K562 (cell line): ENCODE data around the gene NOA1. TPM values are rescaled to one million over a fixed set of nuclear protein-coding genes. Genes with fewer than 3 reads are reported as not detected.

Experiments
- ATAC-seq: fragments of 200-7000 bp; cut with Tn5 transposase; 3 replicates; pipeline ENCODE4 v1.9.1; 2020; ENCODE audit warnings: moderate library complexity
- BruUV-seq: library from RNA; stranded (reverse); fragments of 400-500 nt; replicated peaks from 2 replicates; lab custom pipeline; 2021; lab: Mats Ljungman, UMichigan
- CTCF ChIA-PET: fragments of 300-600 bp; formaldehyde crosslinking; extraction: SDS; loops from one replicate; lab custom pipeline; 2021; ENCODE audit warnings: low intra/inter-chr PET ratio; lab: Yijun Ruan, JAX
- POLR2A ChIA-PET: fragments of 300-600, 350-650 bp; sonication (Branson Sonifier 250); formaldehyde crosslinking; extraction: SDS; loops from one replicate; lab custom pipeline; 2021; ENCODE audit warnings: antibody characterized with exemption, inconsistent platforms; lab: Yijun Ruan, JAX
- DNase-seq, 4 experiments: peaks; one replicate each; pipeline versions ENCODE4 v3.0.0 to v3.0.0-alpha.2; 2011 to 2018; ENCODE audit warnings: low spot score in 3 of 4, mixed read lengths in 3 of 4; ENCODE audit errors: extremely low read depth in 1 of 4
- FAIRE-seq: peaks from 2 replicates; lab custom pipeline; 2011; peaks lifted over from hg19 to GRCh38; lab: Jason Lieb, UNC
- H2AFZ ChIP-seq: 2 replicates; pipeline ENCODE4 v1.6.0; 2011; ENCODE audit warnings: low read depth, low read length, control low read depth, inconsistent platforms
- H3K27ac ChIP-seq: fragments of 200-600 bp; 3 replicates; pipeline ENCODE4 v1.8.0; 2011; ENCODE audit warnings: low read depth, mild to moderate bottlenecking, control low read depth, inconsistent platforms, low read length, moderate library complexity, mixed read lengths; ENCODE audit errors: extremely low read depth
- H3K27me3 ChIP-seq, 2 experiments: fragments of 300-600 bp in 1 of 2; 2 replicates in 1 of 2; 3 replicates in 1 of 2; pipeline versions ENCODE4 v1.6.0 to v1.8.0; 2011; ENCODE audit warnings: inconsistent platforms in 2 of 2, low read length in 2 of 2, mild to moderate bottlenecking in 1 of 2, mixed read lengths in 1 of 2, moderate library complexity in 1 of 2; ENCODE audit not compliant: control insufficient read depth in 2 of 2, insufficient read depth in 2 of 2
- H3K36me3 ChIP-seq: fragments of 300-600 bp; 3 replicates; pipeline ENCODE4 v1.8.0; 2011; ENCODE audit warnings: mild to moderate bottlenecking, low read length, inconsistent platforms; ENCODE audit not compliant: control insufficient read depth, insufficient read depth
- H3K4me1 ChIP-seq, 2 experiments: fragments of 200-600 bp in 1 of 2; replicated peaks in 1 of 2; 2 replicates in 1 of 2; 3 replicates in 1 of 2; pipeline versions ENCODE4 v1.5.1 to v1.8.0; 2011; ENCODE audit warnings: inconsistent platforms in 2 of 2, low read length in 2 of 2, mild to moderate bottlenecking in 1 of 2, mixed read lengths in 1 of 2, moderate library complexity in 1 of 2; ENCODE audit not compliant: control insufficient read depth in 2 of 2, insufficient read depth in 2 of 2
- H3K4me2 ChIP-seq: 2 replicates; pipeline ENCODE4 v1.6.1; 2011; ENCODE audit warnings: low read length, control low read depth, inconsistent platforms, mixed read lengths; ENCODE audit not compliant: insufficient read depth
- H3K4me3 ChIP-seq: fragments of 200-600 bp; sonication (generic), shearing (Covaris generic); 2 replicates; pipeline ENCODE4 v1.5.1; 2016; ENCODE audit warnings: control low read depth, inconsistent platforms
- H3K79me2 ChIP-seq: fragments of 200-600 bp; 3 replicates; pipeline ENCODE4 v1.8.0; 2011; ENCODE audit warnings: low read length, inconsistent platforms; ENCODE audit not compliant: control insufficient read depth, insufficient read depth
- H3K9ac ChIP-seq, 2 experiments: 2 replicates each; pipeline versions ENCODE4 v1.6.0 to v1.6.1; 2011; ENCODE audit warnings: low read depth in 2 of 2, low read length in 2 of 2, control low read depth in 1 of 2, inconsistent platforms in 1 of 2, mild to moderate bottlenecking in 1 of 2, mixed read lengths in 1 of 2; ENCODE audit not compliant: insufficient read depth in 1 of 2
- H3K9me1 ChIP-seq: one replicate; pipeline ENCODE4 v1.6.0; 2011; ENCODE audit warnings: inconsistent platforms, mild to moderate bottlenecking, low read length, moderate library complexity; ENCODE audit not compliant: control insufficient read depth, insufficient read depth
- H3K9me3 ChIP-seq: replicated peaks from 2 replicates; pipeline ENCODE4 v1.5.1; 2011; ENCODE audit warnings: low read depth, low read length, inconsistent platforms; ENCODE audit not compliant: control insufficient read depth, insufficient read depth
- H4K20me1 ChIP-seq: replicated peaks from 2 replicates; pipeline ENCODE4 v1.6.1; 2011; ENCODE audit warnings: low read length, inconsistent platforms, mixed read lengths; ENCODE audit not compliant: control insufficient read depth, insufficient read depth
- ATF7 ChIP-seq: fragments of 450-650 bp; IDR thresholded peaks from 2 replicates; pipeline ENCODE4 v1.7.1; 2014; ENCODE audit warnings: mild to moderate bottlenecking, moderate library complexity
- CTBP1 ChIP-seq: fragments of 450-650 bp; IDR thresholded peaks from 2 replicates; pipeline ENCODE4 v1.6.1; 2016; ENCODE audit warnings: borderline replicate concordance
- ELF1 ChIP-seq: fragments of 200-800 bp; sonication (Bioruptor generic); IDR thresholded peaks from 2 replicates; pipeline ENCODE4 v1.6.1; 2016; ENCODE audit warnings: missing genetic modification characterization, missing compliant biosample characterization
- ESRRA ChIP-seq: fragments of 450-650 bp; IDR thresholded peaks from 2 replicates; pipeline ENCODE4 v1.6.1; 2014; ENCODE audit warnings: low read depth, mild to moderate bottlenecking, moderate library complexity, borderline replicate concordance
- GABPA ChIP-seq: fragments of 200-800 bp; sonication (Bioruptor generic); conservative IDR thresholded peaks from 2 replicates; pipeline ENCODE4 v1.6.1; 2016; ENCODE audit warnings: low read depth, missing genetic modification characterization, missing compliant biosample characterization
- KAT2B ChIP-seq: IDR thresholded peaks from one replicate; pipeline ENCODE4 v1.6.1; 2012; ENCODE audit warnings: low read depth, mild to moderate bottlenecking, control low read depth, inconsistent platforms, low read length, moderate library complexity
- MEIS2 ChIP-seq: fragments of 450-650 bp; IDR thresholded peaks from 2 replicates; pipeline ENCODE4 v1.6.1; 2014; ENCODE audit warnings: mild to moderate bottlenecking; ENCODE audit not compliant: partially characterized antibody
- SPI1 ChIP-seq: IDR thresholded peaks from 2 replicates; pipeline ENCODE4 v1.6.1; 2011; ENCODE audit warnings: low read depth, low read length, control low read depth, borderline replicate concordance
- THRAP3 ChIP-seq: fragments of 450-650 bp; IDR thresholded peaks from 2 replicates; pipeline ENCODE4 v1.6.1; 2016; ENCODE audit warnings: mild to moderate bottlenecking, inconsistent platforms, borderline replicate concordance
- ZNF217 ChIP-seq: sonication (generic); formaldehyde crosslinking; IDR thresholded peaks from 2 replicates; pipeline ENCODE4 v1.8.0; 2022; ENCODE audit warnings: mild to moderate bottlenecking, missing genetic modification reagents
- WGBS: fragments of 100-300 bp; shearing (Covaris generic); methylation state at CpG from one replicate; pipeline ENCODE4 v1.1.6; 2016; ENCODE audit warnings: low coverage, mixed read lengths; ENCODE audit not compliant: insufficient coverage; ENCODE audit errors: missing lambda C conversion rate; 5-methylcytosine and 5-hydroxymethylcytosine counted together
- in situ Hi-C: fragments of 300-500 bp; cut with MboI; formaldehyde crosslinking; loops from 4 replicates; pipeline ENCODE4 v1.15.0; 2018; ENCODE audit warnings: inconsistent platforms, mixed read lengths
- intact Hi-C: fragments of 100-400 bp; cut with micrococcal nuclease; formaldehyde crosslinking; loops from 2 replicates; pipeline ENCODE4 v1.14.2; 2022
- polyA plus RNA-seq, 8 experiments: library from polyadenylated mRNA; depleted of rRNA in 4 of 8; stranded (reverse) in 5 of 8; unstranded in 3 of 8; fragments of >200 nt; fragmentation: Nextera tagmentation in 2 of 8; fragmentation: Illumina TruSeq in 1 of 8; extraction: Ambion mirVana in 2 of 8; extraction: Trizol in 1 of 8; gene quantifications; 2 replicates each; pipeline versions ENCODE4 v1.2.1 to v1.2.3, GENCODE V29; 2011 to 2014; ENCODE audit warnings: inconsistent platforms in 1 of 8, missing spikeins in 1 of 8
- total RNA-seq, 7 experiments: library from RNA; depleted of rRNA in 6 of 7; stranded (reverse); fragments of >200 nt in 6 of 7; fragmentation: Illumina TruSeq in 2 of 7; extraction: Trizol in 2 of 7; gene quantifications; 2 replicates each; pipeline versions ENCODE4 v1.2.1 to v1.2.3, GENCODE V29; 2011 to 2021; ENCODE audit warnings: low replicate concordance in 1 of 7
- TF ChIP-seq, protein P1 (sequence below): sonication (generic); IDR thresholded peaks from 2 replicates; pipeline ENCODE4 v1.6.1; 2016
- TF ChIP-seq, protein P2 (sequence below), 2 experiments: fragments of 450-650 bp; IDR thresholded peaks; 2 replicates each; pipeline ENCODE4 v1.6.1; 2016; ENCODE audit warnings: mild to moderate bottlenecking in 2 of 2, borderline replicate concordance in 1 of 2, low read depth in 1 of 2, moderate library complexity in 1 of 2

Gene NOA1
- total and polyA plus RNA-seq, 9 of the 15 experiments (the other 6 are each of a cell fraction or from before 2014, with no cell fraction given): 2.6 to 26.6 (median 16.7) TPM

DNA sequence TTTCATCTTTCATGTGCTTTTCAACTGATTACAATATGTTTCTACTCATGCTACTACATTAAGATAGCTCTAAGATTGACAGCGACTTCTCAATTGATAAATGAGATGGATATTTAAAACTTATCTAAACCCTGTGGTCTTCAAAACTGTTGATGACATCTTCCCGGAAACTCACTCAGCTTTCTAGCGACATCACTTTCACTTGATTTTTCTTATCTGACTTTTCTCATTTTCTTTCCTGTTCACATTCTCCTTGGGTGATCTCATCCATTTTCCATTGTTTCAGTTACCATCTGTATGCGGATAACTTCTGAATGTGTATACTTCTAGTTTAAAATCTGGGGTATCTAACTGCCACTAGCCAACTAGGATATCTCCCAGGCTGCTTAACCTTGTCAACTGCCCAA lies 4.4 kb upstream of the NOA1 start:
- peak overlapping the region; percentile 39 to 51; a peak in 3 of 4 replicates for H3K9ac ChIP-seq
- H4K20me1 ChIP-seq: peaks cover 24% of the 10 kb centered on the region
- peaks cover 23 to 28% of the 10 kb centered on the region in 2 experiments; a peak in 4 of 5 replicates for H3K4me1 ChIP-seq
- intact Hi-C loops (no loop called here), in situ Hi-C loops (no loop called here)
- H3K9me3 ChIP-seq: no peaks in the 10 kb centered on the region
- peak overlapping the region; percentile 100 for H3K4me2 ChIP-seq
- DNase-seq (peak in 2 of 4 experiments; percentile 27 to 52), FAIRE-seq (no peak), ATAC-seq (no peak)
- peak overlapping the region; percentile 74 for H3K27ac ChIP-seq
- no peak overlapping the region for H2AFZ ChIP-seq
- no TSS peak for BruUV-seq
- peaks cover 93% of the 10 kb centered on the region for H3K79me2 ChIP-seq
- CTCF ChIA-PET: no interaction called here
- POLR2A ChIA-PET: interaction anchor here (0.8 to 6.3 kb wide), 4 partner anchors 8 to 23 kb away, joined by 3 to 61 read pairs (median 3); no protein-coding TSS in a partner anchor
- WGBS: 2% methylated on average over 4 of the region's 4 CpGs
- no peaks in the 10 kb centered on the region for H3K27me3 ChIP-seq
- peaks cover 49% of the 10 kb centered on the region for H3K36me3 ChIP-seq
- H3K9me1 ChIP-seq: peaks cover 6% of the 10 kb centered on the region
- peak overlapping the region; percentile 12 for H3K4me3 ChIP-seq
- peak; percentile 52 for TF ChIP-seq ELF1 (tag)
- no peak for TF ChIP-seq ESRRA
- TF ChIP-seq, protein P1, sequence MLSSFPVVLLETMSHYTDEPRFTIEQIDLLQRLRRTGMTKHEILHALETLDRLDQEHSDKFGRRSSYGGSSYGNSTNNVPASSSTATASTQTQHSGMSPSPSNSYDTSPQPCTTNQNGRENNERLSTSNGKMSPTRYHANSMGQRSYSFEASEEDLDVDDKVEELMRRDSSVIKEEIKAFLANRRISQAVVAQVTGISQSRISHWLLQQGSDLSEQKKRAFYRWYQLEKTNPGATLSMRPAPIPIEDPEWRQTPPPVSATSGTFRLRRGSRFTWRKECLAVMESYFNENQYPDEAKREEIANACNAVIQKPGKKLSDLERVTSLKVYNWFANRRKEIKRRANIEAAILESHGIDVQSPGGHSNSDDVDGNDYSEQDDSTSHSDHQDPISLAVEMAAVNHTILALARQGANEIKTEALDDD: peak; percentile 93
- TF ChIP-seq CTBP1: peak; percentile 43; the same call in 1 of the 2 replicates
- no peak for TF ChIP-seq KAT2B
- TF ChIP-seq MEIS2: peak; percentile 92
- no peak for TF ChIP-seq THRAP3
- peak; percentile 72 for TF ChIP-seq GABPA (tag)
- TF ChIP-seq ATF7: peak; percentile 90
- no peak for TF ChIP-seq ZNF217 (CRISPR knock-in tag)
- TF ChIP-seq, protein P2, sequence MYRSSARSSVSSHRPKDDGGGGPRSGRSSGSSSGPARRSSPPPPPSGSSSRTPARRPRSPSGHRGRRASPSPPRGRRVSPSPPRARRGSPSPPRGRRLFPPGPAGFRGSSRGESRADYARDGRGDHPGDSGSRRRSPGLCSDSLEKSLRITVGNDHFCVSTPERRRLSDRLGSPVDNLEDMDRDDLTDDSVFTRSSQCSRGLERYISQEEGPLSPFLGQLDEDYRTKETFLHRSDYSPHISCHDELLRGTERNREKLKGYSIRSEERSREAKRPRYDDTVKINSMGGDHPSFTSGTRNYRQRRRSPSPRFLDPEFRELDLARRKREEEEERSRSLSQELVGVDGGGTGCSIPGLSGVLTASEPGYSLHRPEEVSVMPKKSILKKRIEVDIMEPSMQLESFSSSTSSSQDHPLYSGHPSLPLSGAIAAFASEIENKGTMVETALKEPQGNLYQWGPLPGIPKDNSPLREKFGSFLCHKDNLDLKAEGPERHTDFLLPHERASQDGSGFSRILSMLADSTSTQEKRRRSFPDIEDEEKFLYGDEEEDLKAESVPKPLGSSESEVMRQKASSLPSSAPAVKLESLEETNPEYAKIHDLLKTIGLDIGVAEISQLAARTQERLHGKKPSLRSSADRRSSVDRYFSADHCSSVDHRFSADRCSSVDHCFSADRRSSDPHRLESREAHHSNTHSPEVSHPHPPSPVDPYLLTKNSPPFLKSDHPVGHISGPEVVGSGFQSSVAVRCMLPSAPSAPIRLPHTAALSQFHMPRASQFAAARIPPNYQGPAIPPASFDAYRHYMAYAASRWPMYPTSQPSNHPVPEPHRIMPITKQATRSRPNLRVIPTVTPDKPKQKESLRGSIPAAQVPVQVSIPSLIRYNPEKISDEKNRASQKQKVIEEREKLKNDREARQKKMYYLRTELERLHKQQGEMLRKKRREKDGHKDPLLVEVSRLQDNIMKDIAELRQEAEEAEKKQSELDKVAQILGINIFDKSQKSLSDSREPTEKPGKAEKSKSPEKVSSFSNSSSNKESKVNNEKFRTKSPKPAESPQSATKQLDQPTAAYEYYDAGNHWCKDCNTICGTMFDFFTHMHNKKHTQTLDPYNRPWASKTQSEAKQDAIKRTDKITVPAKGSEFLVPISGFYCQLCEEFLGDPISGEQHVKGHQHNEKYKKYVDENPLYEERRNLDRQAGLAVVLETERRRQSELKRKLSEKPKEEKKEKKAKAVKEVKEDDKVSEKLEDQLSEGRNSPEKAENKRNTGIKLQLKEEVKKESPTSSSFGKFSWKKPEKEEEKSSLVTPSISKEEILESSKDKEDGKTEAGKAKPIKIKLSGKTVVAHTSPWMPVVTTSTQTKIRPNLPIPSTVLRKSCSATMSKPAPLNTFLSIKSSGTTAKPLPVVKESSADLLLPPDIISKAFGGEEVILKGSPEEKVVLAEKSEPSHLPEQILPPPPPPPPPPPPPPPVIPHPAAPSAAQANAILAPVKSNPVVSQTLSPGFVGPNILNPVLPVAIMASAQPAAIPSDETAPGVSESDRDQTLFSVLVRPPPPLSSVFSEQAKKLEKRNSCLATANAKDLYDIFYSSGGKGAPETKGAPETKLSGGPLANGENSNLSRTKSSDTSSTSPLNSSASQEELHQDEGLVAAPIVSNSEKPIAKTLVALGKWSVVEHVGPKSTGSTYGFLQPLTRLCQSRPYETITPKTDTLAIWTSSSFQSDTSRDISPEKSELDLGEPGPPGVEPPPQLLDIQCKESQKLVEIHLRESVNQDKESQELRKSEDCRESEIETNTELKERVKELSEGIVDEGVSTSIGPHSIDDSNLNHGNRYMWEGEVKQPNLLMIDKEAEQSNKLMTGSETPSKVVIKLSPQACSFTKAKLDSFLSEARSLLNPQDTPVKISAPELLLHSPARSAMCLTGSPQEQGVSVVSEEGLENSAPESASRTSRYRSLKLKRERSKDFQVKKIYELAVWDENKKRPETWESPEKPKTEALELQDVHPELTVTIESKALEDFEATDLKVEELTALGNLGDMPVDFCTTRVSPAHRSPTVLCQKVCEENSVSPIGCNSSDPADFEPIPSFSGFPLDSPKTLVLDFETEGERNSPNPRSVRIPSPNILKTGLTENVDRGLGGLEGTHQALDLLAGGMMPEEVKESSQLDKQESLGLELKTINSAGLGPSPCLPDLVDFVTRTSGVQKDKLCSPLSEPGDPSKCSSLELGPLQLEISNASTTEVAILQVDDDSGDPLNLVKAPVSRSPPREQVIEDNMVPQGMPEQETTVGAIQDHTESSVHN (IDR thresholded peaks at IDR 0.05; ENCODE audit: borderline replicate concordance in 1 of 2, low read depth in 1 of 2): no peak
- TF ChIP-seq SPI1: no peak
